Activated T-helper 1 cell treated with anti-CD3 and anti-CD28 coated beads, Interleukin-12 subunit alpha, Interleukin-12 subunit beta, Interleukin-2, Interleukin-4 antibody, amounts not matched to agents 30 ng/mL and 10 ng/mL and 1 ng/mL, durations not matched to agents 14 hours and 24 hours and 36 hours (primary cell): Measurements from ENCODE around the gene ADGRD1. TPM values are rescaled to one million over a fixed set of nuclear protein-coding genes. Genes with fewer than 3 reads are reported as not detected.

Experiments
- DNase-seq: peaks from one replicate; pipeline ENCODE4 v3.0.0; 2021; ENCODE audit warnings: low spot score
- H3K27ac Mint-ChIP-seq: one replicate; pipeline ENCODE4 v1.8.0; 2021; ENCODE audit warnings: mild to moderate bottlenecking, mixed read lengths
- H3K27me3 Mint-ChIP-seq: one replicate; pipeline ENCODE4 v1.8.0; 2022; ENCODE audit warnings: mild to moderate bottlenecking, moderate library complexity, mixed read lengths; ENCODE audit not compliant: insufficient read depth
- H3K36me3 Mint-ChIP-seq: one replicate; pipeline ENCODE4 v1.8.0; 2021; ENCODE audit warnings: low read depth, mixed read lengths
- H3K4me1 Mint-ChIP-seq: one replicate; pipeline ENCODE4 v1.8.0; 2021; ENCODE audit warnings: low read depth, mixed read lengths
- H3K4me3 Mint-ChIP-seq: one replicate; pipeline ENCODE4 v1.8.0; 2021; ENCODE audit warnings: mild to moderate bottlenecking, moderate library complexity, mixed read lengths
- H3K9me3 Mint-ChIP-seq: one replicate; pipeline ENCODE4 v1.8.0; 2021; ENCODE audit warnings: mixed read lengths
- intact Hi-C: fragments of 100-400 bp; cut with micrococcal nuclease; formaldehyde crosslinking; loops from one replicate; pipeline ENCODE4 v1.15.1; 2024
- total RNA-seq: library from RNA; stranded (reverse); gene quantifications from 2 replicates; pipeline ENCODE4 v1.2.3, GENCODE V29; 2022

ADGRD1 gene
- total RNA-seq, 1 donor from 2014 or later = 0.18 TPM

GRCh38 chr12:131010396-131011131 lies 56.9 kb downstream of the ADGRD1 start:
- DNase-seq = no peak
- intact Hi-C loops = no loop called here

GRCh38 chr12:131011165-131012079 lies 57.7 kb downstream of the ADGRD1 start:
- H3K4me3 Mint-ChIP-seq = no peak overlapping the region
- H3K9me3 Mint-ChIP-seq = no peaks in the 10 kb centered on the region
- no peak overlapping the region for H3K27ac Mint-ChIP-seq
- intact Hi-C loops = no loop called here
- H3K27me3 Mint-ChIP-seq = no peaks in the 10 kb centered on the region
- no peaks in the 10 kb centered on the region for H3K4me1 Mint-ChIP-seq
- no peaks in the 10 kb centered on the region for H3K36me3 Mint-ChIP-seq
- no peak for DNase-seq

More at GRCh38 chr12:131010396-131011131, 56.9 kb downstream of the ADGRD1 start:
- Mint-ChIP-seq H3K4me3 (no peak overlapping the region), H3K9me3 (no peaks in the 10 kb centered on the region), H3K27ac (no peak overlapping the region), H3K27me3 (no peaks in the 10 kb centered on the region), H3K4me1 (no peaks in the 10 kb centered on the region), H3K36me3 (no peaks in the 10 kb centered on the region)

- no peaks in the 10 kb centered on the region for H3K27me3 Mint-ChIP-seq
- H3K27ac Mint-ChIP-seq = no peak overlapping the region
- H3K9me3 Mint-ChIP-seq = no peaks in the 10 kb centered on the region
- DNase-seq = no peak
- no peaks in the 10 kb centered on the region for H3K4me1 Mint-ChIP-seq
- no peak overlapping the region for H3K4me3 Mint-ChIP-seq
- no peaks in the 10 kb centered on the region for H3K36me3 Mint-ChIP-seq
- intact Hi-C loops = no loop called here
Observed at GRCh38 chr12:131012279-131013069, 58.8 kb downstream of the ADGRD1 start.

- no peak for DNase-seq
- Mint-ChIP-seq H3K4me1 (no peaks in the 10 kb centered on the region), H3K27me3 (no peaks in the 10 kb centered on the region), H3K4me3 (no peak overlapping the region), H3K9me3 (no peaks in the 10 kb centered on the region), H3K27ac (no peak overlapping the region), H3K36me3 (no peaks in the 10 kb centered on the region)
- intact Hi-C loops = no loop called here
Observed at GRCh38 chr12:131013118-131013517, 59.4 kb downstream of the ADGRD1 start.

GRCh38 chr12:131014343-131014742 lies 60.6 kb downstream of the ADGRD1 start:
- Mint-ChIP-seq H3K9me3 (no peaks in the 10 kb centered on the region), H3K4me1 (no peaks in the 10 kb centered on the region), H3K36me3 (no peaks in the 10 kb centered on the region), H3K27me3 (no peaks in the 10 kb centered on the region), H3K4me3 (no peak overlapping the region), H3K27ac (no peak overlapping the region)
- intact Hi-C loops = no loop called here
- no peak for DNase-seq

GRCh38 chr12:131015581-131016337 lies 62.1 kb downstream of the ADGRD1 start:
- intact Hi-C loops = no loop called here
- H3K27ac Mint-ChIP-seq = no peak overlapping the region
- no peaks in the 10 kb centered on the region for H3K4me1 Mint-ChIP-seq
- no peak for DNase-seq
- H3K4me3 Mint-ChIP-seq = no peak overlapping the region
- no peaks in the 10 kb centered on the region for H3K9me3 Mint-ChIP-seq
- H3K36me3 Mint-ChIP-seq = no peaks in the 10 kb centered on the region
- no peaks in the 10 kb centered on the region for H3K27me3 Mint-ChIP-seq

- Mint-ChIP-seq H3K27me3 (no peaks in the 10 kb centered on the region), H3K4me3 (no peak overlapping the region), H3K9me3 (no peaks in the 10 kb centered on the region), H3K27ac (no peak overlapping the region), H3K36me3 (no peaks in the 10 kb centered on the region), H3K4me1 (no peaks in the 10 kb centered on the region)
- intact Hi-C loops = no loop called here
- no peak for DNase-seq
Observed at GRCh38 chr12:131017477-131017991, 63.8 kb downstream of the ADGRD1 start.

- H3K4me3 Mint-ChIP-seq = no peak overlapping the region
- H3K4me1 Mint-ChIP-seq = no peaks in the 10 kb centered on the region
- no peaks in the 10 kb centered on the region for H3K27me3 Mint-ChIP-seq
- no peak overlapping the region for H3K27ac Mint-ChIP-seq
- no peak for DNase-seq
- intact Hi-C loops = no loop called here
- no peaks in the 10 kb centered on the region for H3K9me3 Mint-ChIP-seq
- no peaks in the 10 kb centered on the region for H3K36me3 Mint-ChIP-seq
Observed at GRCh38 chr12:131018019-131018620, 64.4 kb downstream of the ADGRD1 start.

GRCh38 chr12:131018808-131019397 lies 65.2 kb downstream of the ADGRD1 start:
- no peak overlapping the region for H3K27ac Mint-ChIP-seq
- no peak overlapping the region for H3K4me3 Mint-ChIP-seq
- H3K4me1 Mint-ChIP-seq = no peaks in the 10 kb centered on the region
- no peaks in the 10 kb centered on the region for H3K9me3 Mint-ChIP-seq
- DNase-seq = no peak
- no peaks in the 10 kb centered on the region for H3K27me3 Mint-ChIP-seq
- H3K36me3 Mint-ChIP-seq = no peaks in the 10 kb centered on the region
- intact Hi-C loops = no loop called here

GRCh38 chr12:131020326-131021153 lies 66.8 kb downstream of the ADGRD1 start:
- Mint-ChIP-seq H3K36me3 (no peaks in the 10 kb centered on the region), H3K9me3 (no peaks in the 10 kb centered on the region), H3K27ac (no peak overlapping the region), H3K27me3 (no peaks in the 10 kb centered on the region), H3K4me1 (no peaks in the 10 kb centered on the region), H3K4me3 (no peak overlapping the region)
- DNase-seq = no peak
- intact Hi-C loops = no loop called here

- no peaks in the 10 kb centered on the region for H3K36me3 Mint-ChIP-seq
- no peak overlapping the region for H3K4me3 Mint-ChIP-seq
- intact Hi-C loops = no loop called here
- H3K27me3 Mint-ChIP-seq = no peaks in the 10 kb centered on the region
- no peaks in the 10 kb centered on the region for H3K4me1 Mint-ChIP-seq
- no peak overlapping the region for H3K27ac Mint-ChIP-seq
- DNase-seq = no peak
- no peaks in the 10 kb centered on the region for H3K9me3 Mint-ChIP-seq
Observed at GRCh38 chr12:131021154-131021541, 67.4 kb downstream of the ADGRD1 start.
